ENCODE results near the gene AP3D1. TPM values are rescaled to one million over a fixed set of nuclear protein-coding genes. Genes with fewer than 3 reads are reported as not detected.

The AP3D1 gene
- total and polyA plus RNA-seq, 11 donors, result 63.1 to 124 (median 103) TPM

GRCh38 chr19:2168619-2169424, 17.5 kb upstream of the AP3D1 start:
- Histone ChIP-seq H3K9me3 (no peaks in the 10 kb centered on the region), H3K4me1 (peaks cover 33 to 91% (median 76%) of the 10 kb centered on the region in 12 donors), H3K4me3 (peak overlapping the region in 8 of 12 donors; percentile 1 to 48 (median 30)), H3K27me3 (no peaks in the 10 kb centered on the region), H3K27ac (peak overlapping the region; percentile 72 to 98 (median 94)), H3K36me3 (peaks cover 0 to 5% (median 0%) of the 10 kb centered on the region in 9 donors)
- peak in 1 of 2 donors; percentile 52 for TF ChIP-seq POLR2A (IDR thresholded peaks at IDR 0.05)
- TF ChIP-seq CTCF (IDR thresholded peaks at IDR 0.05), result peak in 4 of 12 donors; percentile 1 to 27 (median 16)
- DNase-seq (peak; percentile 95 to 99 (median 96)), ATAC-seq (peak; percentile 89 to 95 (median 94))
- intact Hi-C loops (cut with DNase I), result loop anchor here in 3 of 10 donors (1.0 to 10.0 kb wide), 3 partner anchors 67 to 106 kb away; partner anchors contain the start of genes PLEKHJ1 (in 2 of the 3) and SF3A2 (in 2 of the 3)
- 4 to 10% (median 6%) methylated on average over 16 to 24 of the region's 24 CpGs for WGBS, 4 donors

- intact Hi-C loops (cut with DNase I), result loop anchor here in 3 of 10 donors (1.0 to 10.0 kb wide), 3 partner anchors 68 to 107 kb away; partner anchors contain the start of genes PLEKHJ1 (in 2 of the 3) and SF3A2 (in 2 of the 3)
- no peak for TF ChIP-seq POLR2A (IDR thresholded peaks at IDR 0.05)
- TF ChIP-seq CTCF (IDR thresholded peaks at IDR 0.05), result no peak
- DNase-seq, result peak; percentile 84 to 91 (median 85)
These were observed 16.7 kb upstream of the AP3D1 start for GRCh38 chr19:2167896-2168618.

GRCh38 chr19:2166741-2167738, 15.7 kb upstream of the AP3D1 start:
- Histone ChIP-seq H3K4me3 (peak overlapping the region in 4 of 12 donors; percentile 1 to 48 (median 4)), H3K4me1 (peaks cover 33 to 85% (median 73%) of the 10 kb centered on the region in 12 donors), H3K9me3 (no peaks in the 10 kb centered on the region), H3K27me3 (no peaks in the 10 kb centered on the region), H3K27ac (peak overlapping the region; percentile 23 to 98 (median 94)), H3K36me3 (peaks cover 0 to 5% (median 0%) of the 10 kb centered on the region in 9 donors)
- peak; percentile 50 to 64 (median 58) for ATAC-seq
- intact Hi-C loops (cut with DNase I), result loop anchor here in 2 of 10 donors (5.0 to 10.0 kb wide), 2 partner anchors 70 to 108 kb away; partner anchors contain the start of genes PLEKHJ1 (in 1 of the 2) and SF3A2 (in 1 of the 2)
- peak; percentile 86 to 94 (median 91) for DNase-seq
- 42 to 50% (median 44%) methylated on average over 32 to 35 of the region's 35 CpGs for WGBS, 4 donors
- TF ChIP-seq CTCF (IDR thresholded peaks at IDR 0.05) (no peak), POLR2A (IDR thresholded peaks at IDR 0.05) (no peak)

More at GRCh38 chr19:2167896-2168618, 16.7 kb upstream of the AP3D1 start:
- 10 to 20% (median 15%) methylated on average over 16 of the region's 16 CpGs for WGBS, 4 donors
- Histone ChIP-seq H3K9me3 (no peaks in the 10 kb centered on the region), H3K36me3 (peaks cover 0 to 5% (median 0%) of the 10 kb centered on the region in 9 donors), H3K4me3 (peak overlapping the region in 8 of 12 donors; percentile 1 to 48 (median 30)), H3K27me3 (no peaks in the 10 kb centered on the region), H3K4me1 (peaks cover 33 to 91% (median 78%) of the 10 kb centered on the region in 12 donors), H3K27ac (peak overlapping the region; percentile 72 to 98 (median 94))
- ATAC-seq, result peak; percentile 46 to 66 (median 52)
